ENCODE data around the gene CHCHD5.

The CHCHD5 gene

DNA sequence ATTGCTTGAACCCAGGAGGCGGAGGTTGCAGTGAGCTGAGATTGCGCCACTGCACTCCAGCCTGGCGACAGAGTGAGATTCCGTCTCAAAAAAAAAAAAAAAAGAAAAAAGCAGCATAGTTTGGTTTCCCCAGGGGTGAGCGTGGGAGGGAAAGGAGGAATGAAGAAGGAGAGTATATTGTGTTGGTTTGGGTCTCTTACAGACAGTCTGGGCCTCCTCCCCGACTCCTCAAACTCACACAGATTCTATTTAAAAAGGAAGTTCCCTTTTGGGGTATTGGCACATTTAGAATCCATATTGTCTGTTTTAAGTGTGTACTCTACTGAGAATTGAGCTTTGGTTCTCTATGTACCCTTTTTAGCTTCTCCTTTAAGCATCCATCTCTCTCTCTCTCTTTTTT is 34.0 kb downstream of the CHCHD5 start:
- H3K4me3 ChIP-seq (replicated peaks; ENCODE audit: insufficient read depth, low read length) = no peak overlapping the region
- no peak for TF ChIP-seq GABPA (IDR thresholded peaks at IDR 0.05; ENCODE audit: low read depth)
- DNase-seq (ENCODE audit: low read depth in 1 of 2, low spot score in 1 of 2) = no peak
- no peak overlapping the region for H3K27ac ChIP-seq (replicated peaks)
- no peaks in the 10 kb centered on the region for H3K27me3 ChIP-seq (ENCODE audit: insufficient read depth, poor library complexity, severe bottlenecking)

DNA sequence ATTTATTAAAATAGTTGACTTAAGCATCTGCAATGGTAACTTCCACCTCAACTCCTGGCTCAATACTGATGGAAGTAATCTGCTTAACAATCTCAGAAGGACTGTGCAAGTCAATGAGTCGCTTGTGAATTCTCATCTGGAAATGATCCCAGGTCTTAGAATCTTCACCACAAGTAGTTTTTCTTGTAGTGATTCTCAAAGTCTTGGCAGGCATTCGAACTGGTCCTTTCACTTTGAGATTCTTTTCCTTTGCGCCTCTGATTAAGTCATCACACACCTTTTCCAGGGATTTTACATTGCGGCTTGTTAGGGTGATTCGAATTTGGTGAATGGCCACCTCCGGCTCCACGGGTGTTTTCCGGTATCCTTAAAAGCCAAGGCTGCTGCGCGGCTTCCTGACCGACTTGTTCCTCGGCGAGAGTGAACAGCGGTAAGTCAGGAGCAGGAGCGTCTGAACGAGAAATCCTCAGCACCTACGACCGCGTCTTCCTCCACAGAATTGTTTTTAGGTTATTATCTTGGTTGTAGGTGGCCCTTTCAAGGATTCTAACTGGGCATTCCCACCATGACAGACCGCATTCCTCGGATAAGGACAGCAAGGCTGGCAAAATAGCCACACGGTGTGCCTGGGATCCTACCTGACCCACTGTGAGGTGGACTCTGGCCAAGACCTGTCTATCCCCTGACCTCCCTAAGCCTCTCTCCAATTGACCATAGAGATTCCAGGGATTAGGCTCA is 37.5 kb downstream of the CHCHD5 start:
- H3K4me3 ChIP-seq (replicated peaks; ENCODE audit: insufficient read depth, low read length) = no peak overlapping the region
- TF ChIP-seq, protein P1, sequence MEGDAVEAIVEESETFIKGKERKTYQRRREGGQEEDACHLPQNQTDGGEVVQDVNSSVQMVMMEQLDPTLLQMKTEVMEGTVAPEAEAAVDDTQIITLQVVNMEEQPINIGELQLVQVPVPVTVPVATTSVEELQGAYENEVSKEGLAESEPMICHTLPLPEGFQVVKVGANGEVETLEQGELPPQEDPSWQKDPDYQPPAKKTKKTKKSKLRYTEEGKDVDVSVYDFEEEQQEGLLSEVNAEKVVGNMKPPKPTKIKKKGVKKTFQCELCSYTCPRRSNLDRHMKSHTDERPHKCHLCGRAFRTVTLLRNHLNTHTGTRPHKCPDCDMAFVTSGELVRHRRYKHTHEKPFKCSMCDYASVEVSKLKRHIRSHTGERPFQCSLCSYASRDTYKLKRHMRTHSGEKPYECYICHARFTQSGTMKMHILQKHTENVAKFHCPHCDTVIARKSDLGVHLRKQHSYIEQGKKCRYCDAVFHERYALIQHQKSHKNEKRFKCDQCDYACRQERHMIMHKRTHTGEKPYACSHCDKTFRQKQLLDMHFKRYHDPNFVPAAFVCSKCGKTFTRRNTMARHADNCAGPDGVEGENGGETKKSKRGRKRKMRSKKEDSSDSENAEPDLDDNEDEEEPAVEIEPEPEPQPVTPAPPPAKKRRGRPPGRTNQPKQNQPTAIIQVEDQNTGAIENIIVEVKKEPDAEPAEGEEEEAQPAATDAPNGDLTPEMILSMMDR (IDR thresholded peaks at IDR 0.05; ENCODE audit: insufficient read depth, low read length) = no peak
- TF ChIP-seq SPI1 (IDR thresholded peaks at IDR 0.05; ENCODE audit: borderline replicate concordance, low read depth) (no peak), GABPA (IDR thresholded peaks at IDR 0.05; ENCODE audit: low read depth) (no peak), POLR2AphosphoS5 (IDR thresholded peaks at IDR 0.05; ENCODE audit: low read depth) (no peak)
- TF ChIP-seq, protein P2, sequence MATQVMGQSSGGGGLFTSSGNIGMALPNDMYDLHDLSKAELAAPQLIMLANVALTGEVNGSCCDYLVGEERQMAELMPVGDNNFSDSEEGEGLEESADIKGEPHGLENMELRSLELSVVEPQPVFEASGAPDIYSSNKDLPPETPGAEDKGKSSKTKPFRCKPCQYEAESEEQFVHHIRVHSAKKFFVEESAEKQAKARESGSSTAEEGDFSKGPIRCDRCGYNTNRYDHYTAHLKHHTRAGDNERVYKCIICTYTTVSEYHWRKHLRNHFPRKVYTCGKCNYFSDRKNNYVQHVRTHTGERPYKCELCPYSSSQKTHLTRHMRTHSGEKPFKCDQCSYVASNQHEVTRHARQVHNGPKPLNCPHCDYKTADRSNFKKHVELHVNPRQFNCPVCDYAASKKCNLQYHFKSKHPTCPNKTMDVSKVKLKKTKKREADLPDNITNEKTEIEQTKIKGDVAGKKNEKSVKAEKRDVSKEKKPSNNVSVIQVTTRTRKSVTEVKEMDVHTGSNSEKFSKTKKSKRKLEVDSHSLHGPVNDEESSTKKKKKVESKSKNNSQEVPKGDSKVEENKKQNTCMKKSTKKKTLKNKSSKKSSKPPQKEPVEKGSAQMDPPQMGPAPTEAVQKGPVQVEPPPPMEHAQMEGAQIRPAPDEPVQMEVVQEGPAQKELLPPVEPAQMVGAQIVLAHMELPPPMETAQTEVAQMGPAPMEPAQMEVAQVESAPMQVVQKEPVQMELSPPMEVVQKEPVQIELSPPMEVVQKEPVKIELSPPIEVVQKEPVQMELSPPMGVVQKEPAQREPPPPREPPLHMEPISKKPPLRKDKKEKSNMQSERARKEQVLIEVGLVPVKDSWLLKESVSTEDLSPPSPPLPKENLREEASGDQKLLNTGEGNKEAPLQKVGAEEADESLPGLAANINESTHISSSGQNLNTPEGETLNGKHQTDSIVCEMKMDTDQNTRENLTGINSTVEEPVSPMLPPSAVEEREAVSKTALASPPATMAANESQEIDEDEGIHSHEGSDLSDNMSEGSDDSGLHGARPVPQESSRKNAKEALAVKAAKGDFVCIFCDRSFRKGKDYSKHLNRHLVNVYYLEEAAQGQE (IDR thresholded peaks at IDR 0.05; ENCODE audit: insufficient replicate concordance, low read depth) = no peak
- no peak for DNase-seq (ENCODE audit: low read depth in 1 of 2, low spot score in 1 of 2)
- no peaks in the 10 kb centered on the region for H3K27me3 ChIP-seq (ENCODE audit: insufficient read depth, poor library complexity, severe bottlenecking)
- no peak overlapping the region for H3K27ac ChIP-seq (replicated peaks)

DNA sequence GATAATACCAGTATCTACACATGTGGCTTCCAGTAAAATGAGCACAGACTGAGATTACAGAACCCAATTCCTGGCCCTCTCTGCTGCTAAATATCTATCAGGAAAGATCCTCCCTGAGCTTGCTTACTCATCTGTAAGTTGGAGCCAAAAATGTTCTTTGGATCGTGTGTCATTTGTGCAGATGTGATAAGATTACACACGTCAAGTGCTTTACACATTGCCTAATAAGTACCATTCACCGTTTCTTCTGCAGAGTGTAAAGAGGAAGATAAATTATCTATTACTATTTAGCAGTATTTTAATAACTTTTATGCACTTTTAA is 38.1 kb downstream of the CHCHD5 start:
- H3K27me3 ChIP-seq (ENCODE audit: insufficient read depth, poor library complexity, severe bottlenecking) = no peaks in the 10 kb centered on the region
- DNase-seq (ENCODE audit: low read depth in 1 of 2, low spot score in 1 of 2) = no peak

More for the DNA sequence above, 38.1 kb downstream of the CHCHD5 start:
- TF ChIP-seq GABPA (IDR thresholded peaks at IDR 0.05; ENCODE audit: low read depth) = no peak
- no peak for TF ChIP-seq POLR2AphosphoS5 (IDR thresholded peaks at IDR 0.05; ENCODE audit: low read depth)
- TF ChIP-seq, protein P1 (IDR thresholded peaks at IDR 0.05; ENCODE audit: insufficient read depth, low read length) = no peak
- TF ChIP-seq, protein P2 (IDR thresholded peaks at IDR 0.05; ENCODE audit: insufficient replicate concordance, low read depth) = no peak
- no peak for TF ChIP-seq SPI1 (IDR thresholded peaks at IDR 0.05; ENCODE audit: borderline replicate concordance, low read depth)
- Histone ChIP-seq H3K27ac (replicated peaks) (no peak overlapping the region), H3K4me3 (replicated peaks; ENCODE audit: insufficient read depth, low read length) (no peak overlapping the region)
